IMR-90 (cell line): ENCODE data around the gene TUBGCP6. TPM values are rescaled to one million over a fixed set of nuclear protein-coding genes. Genes with fewer than 3 reads are reported as not detected.

Source experiments
- ATAC-seq: fragments of 200-7000 bp; cut with Tn5 transposase; 2 replicates; pipeline ENCODE4 v1.9.1; 2020; ENCODE audit warnings: low read depth, mild to moderate bottlenecking, moderate library complexity
- BruUV-seq: library from RNA; stranded (reverse); fragments of 400-500 nt; replicated peaks from 2 replicates; lab custom pipeline; 2021; lab: Mats Ljungman, UMichigan
- CTCF ChIA-PET: fragments of 300-600 bp; formaldehyde crosslinking; extraction: SDS; loops from one replicate; lab custom pipeline; 2021; ENCODE audit warnings: antibody characterized with exemption; lab: Yijun Ruan, JAX
- POLR2A ChIA-PET: fragments of 300-600 bp; sonication (Branson Sonifier 250); formaldehyde crosslinking; loops from one replicate; lab custom pipeline; 2022; ENCODE audit warnings: antibody characterized with exemption; ENCODE audit not compliant: unreplicated experiment; lab: Charles Lee
- DNase-seq: peaks from one replicate; pipeline ENCODE4 v3.0.0; 2013
- H2AFZ ChIP-seq: replicated peaks from 2 replicates; pipeline ENCODE3; 2013; ENCODE audit warnings: low read length, mild to moderate bottlenecking; ENCODE audit not compliant: poor library complexity
- H2AK5ac ChIP-seq: 2 replicates; pipeline ENCODE4 v1.6.1; 2013; ENCODE audit warnings: low read depth, low read length, inconsistent platforms
- H2AK9ac ChIP-seq: replicated peaks from 2 replicates; pipeline ENCODE3; 2013; ENCODE audit warnings: mild to moderate bottlenecking, low read depth, low read length, moderate library complexity; ENCODE audit not compliant: poor library complexity
- H2BK120ac ChIP-seq: 2 replicates; pipeline ENCODE4 v1.6.1; 2013; ENCODE audit warnings: low read depth, low read length, inconsistent platforms
- H2BK15ac ChIP-seq: 3 replicates; pipeline ENCODE4 v1.6.1; 2013; ENCODE audit warnings: low read depth, low read length, inconsistent platforms
- H2BK20ac ChIP-seq: 2 replicates; pipeline ENCODE4 v1.6.1; 2013; ENCODE audit warnings: low read depth, mild to moderate bottlenecking, inconsistent platforms, low read length, moderate library complexity
- H2BK5ac ChIP-seq: 2 replicates; pipeline ENCODE4 v1.6.1; 2013; ENCODE audit warnings: mild to moderate bottlenecking, low read depth, low read length, inconsistent platforms; ENCODE audit not compliant: poor library complexity, severe bottlenecking
- H3K14ac ChIP-seq: replicated peaks from 2 replicates; pipeline ENCODE4 v1.6.1; 2013; ENCODE audit warnings: low read depth, low read length, inconsistent platforms
- H3K18ac ChIP-seq: 2 replicates; pipeline ENCODE4 v1.6.1; 2013; ENCODE audit warnings: low read depth, low read length, control low read depth
- H3K23ac ChIP-seq: 2 replicates; pipeline ENCODE4 v1.6.1; 2013; ENCODE audit warnings: low read depth, low read length, inconsistent platforms
- H3K27ac ChIP-seq: 2 replicates; pipeline ENCODE4 v1.5.1; 2013; ENCODE audit warnings: mild to moderate bottlenecking, control low read depth, low read length; ENCODE audit not compliant: insufficient read depth
- H3K27me3 ChIP-seq: 2 replicates; pipeline ENCODE4 v1.6.1; 2013; ENCODE audit warnings: low read length; ENCODE audit not compliant: control insufficient read depth, insufficient read depth
- H3K36me3 ChIP-seq: 2 replicates; pipeline ENCODE4 v1.6.1; 2013; ENCODE audit warnings: low read length, mixed read lengths; ENCODE audit not compliant: control insufficient read depth, insufficient read depth
- H3K4ac ChIP-seq: 2 replicates; pipeline ENCODE4 v1.6.1; 2013; ENCODE audit warnings: low read depth, low read length, inconsistent platforms
- H3K4me1 ChIP-seq: 2 replicates; pipeline ENCODE4 v1.6.1; 2013; ENCODE audit warnings: low read length, mixed read lengths; ENCODE audit not compliant: control insufficient read depth, insufficient read depth
- H3K4me2 ChIP-seq: 2 replicates; pipeline ENCODE4 v1.6.1; 2013; ENCODE audit warnings: low read depth, mild to moderate bottlenecking, control low read depth, low read length, moderate library complexity
- H3K4me3 ChIP-seq: 2 replicates; pipeline ENCODE4 v1.5.1; 2013; ENCODE audit warnings: low read depth, mild to moderate bottlenecking, control low read depth, low read length, moderate library complexity; ENCODE audit not compliant: insufficient read depth
- H3K56ac ChIP-seq: 2 replicates; pipeline ENCODE4 v1.6.1; 2013; ENCODE audit warnings: low read length, inconsistent platforms; ENCODE audit not compliant: insufficient read depth; ENCODE audit errors: extremely low read depth
- H3K79me1 ChIP-seq, 2 experiments: 2 replicates each; pipeline ENCODE4 v1.6.1; 2013; ENCODE audit warnings: low read length in 2 of 2, inconsistent platforms in 1 of 2, low read depth in 1 of 2
- H3K9ac ChIP-seq: 2 replicates; pipeline ENCODE4 v1.6.1; 2013; ENCODE audit warnings: low read depth, low read length, control low read depth
- H3K9me1 ChIP-seq: 2 replicates; pipeline ENCODE4 v1.6.1; 2013; ENCODE audit warnings: low read length, inconsistent platforms; ENCODE audit not compliant: insufficient read depth
- H3K9me3 ChIP-seq: 2 replicates; pipeline ENCODE4 v1.6.1; 2013; ENCODE audit warnings: low read length; ENCODE audit not compliant: control insufficient read depth, insufficient read depth
- H4K20me1 ChIP-seq: 2 replicates; pipeline ENCODE4 v1.6.1; 2013; ENCODE audit warnings: low read length, inconsistent platforms; ENCODE audit not compliant: insufficient read depth
- H4K5ac ChIP-seq: 2 replicates; pipeline ENCODE4 v1.6.1; 2013; ENCODE audit warnings: mild to moderate bottlenecking, low read depth, low read length, control low read depth
- H4K8ac ChIP-seq, 2 experiments: 2 replicates each; pipeline ENCODE4 v1.6.1; 2013; ENCODE audit warnings: low read depth in 2 of 2, low read length in 2 of 2, control low read depth in 1 of 2, inconsistent platforms in 1 of 2
- H4K91ac ChIP-seq: 2 replicates; pipeline ENCODE4 v1.6.1; 2013; ENCODE audit warnings: low read depth, low read length, inconsistent platforms; ENCODE audit not compliant: insufficient read depth
- MAZ ChIP-seq: IDR thresholded peaks from 2 replicates; pipeline ENCODE4 v1.6.1; 2012; ENCODE audit warnings: low read depth, mild to moderate bottlenecking, low read length, improper control_type of control experiment, moderate library complexity, borderline replicate concordance
- MXI1 ChIP-seq: IDR thresholded peaks from 2 replicates; pipeline ENCODE4 v1.6.1; 2012; ENCODE audit warnings: low read depth, mild to moderate bottlenecking, low read length, moderate library complexity, borderline replicate concordance
- RAD21 ChIP-seq: IDR thresholded peaks from 2 replicates; pipeline ENCODE4 v1.6.1; 2012; ENCODE audit warnings: low read length, improper control_type of control experiment
- SMC3 ChIP-seq: fragments of 150-350 bp; IDR thresholded peaks from 2 replicates; pipeline ENCODE4 v1.6.1; 2016; ENCODE audit warnings: low read depth, mild to moderate bottlenecking, antibody characterized with exemption, low read length, moderate library complexity
- WGBS, 2 experiments: methylation state at CpG; one replicate each; pipeline versions ENCODE4 v1.1.5 to v1.1.7; 2013; ENCODE audit warnings: missing lambda C conversion rate in 2 of 2; ENCODE audit not compliant: insufficient read length in 1 of 2; ENCODE audit errors: extremely low coverage in 2 of 2; 5-methylcytosine and 5-hydroxymethylcytosine counted together
- dilution Hi-C: fragments of 300-500 bp; cut with HindIII; formaldehyde crosslinking; loops from one replicate; pipeline ENCODE4 v1.14.3; 2018; ENCODE audit warnings: low sequenced_read_pairs; ENCODE audit not compliant: unreplicated experiment
- in situ Hi-C: fragments of 300-500 bp; cut with MboI; formaldehyde crosslinking; loops from 3 replicates; pipeline ENCODE4 v1.14.3; 2019; ENCODE audit warnings: low sequenced_read_pairs, inconsistent platforms, mixed read lengths
- intact Hi-C: fragments of 100-400 bp; cut with micrococcal nuclease; formaldehyde crosslinking; loops from 2 replicates; pipeline ENCODE4 v1.10.0; 2022
- polyA plus RNA-seq, 3 experiments: library from polyadenylated mRNA; depleted of rRNA; stranded (reverse); fragments of >200 nt; gene quantifications; 2 replicates each; pipeline ENCODE4 v1.2.3, GENCODE V29; 2012; ENCODE audit warnings: low replicate concordance in 1 of 3
- total RNA-seq: library from RNA; depleted of rRNA; stranded (reverse); fragments of >200 nt; gene quantifications from 2 replicates; pipeline ENCODE4 v1.2.3, GENCODE V29; 2012
- TF ChIP-seq, protein P1 (sequence below): fragments of 150-350 bp; IDR thresholded peaks from 2 replicates; pipeline ENCODE4 v1.6.1; 2017; ENCODE audit warnings: mild to moderate bottlenecking, antibody characterized with exemption, low read length, low read depth

TUBGCP6 gene
- total and polyA plus RNA-seq, 2 of the 4 experiments (the other 2 are of a cell fraction): 10.8 to 28.6 TPM

DNA sequence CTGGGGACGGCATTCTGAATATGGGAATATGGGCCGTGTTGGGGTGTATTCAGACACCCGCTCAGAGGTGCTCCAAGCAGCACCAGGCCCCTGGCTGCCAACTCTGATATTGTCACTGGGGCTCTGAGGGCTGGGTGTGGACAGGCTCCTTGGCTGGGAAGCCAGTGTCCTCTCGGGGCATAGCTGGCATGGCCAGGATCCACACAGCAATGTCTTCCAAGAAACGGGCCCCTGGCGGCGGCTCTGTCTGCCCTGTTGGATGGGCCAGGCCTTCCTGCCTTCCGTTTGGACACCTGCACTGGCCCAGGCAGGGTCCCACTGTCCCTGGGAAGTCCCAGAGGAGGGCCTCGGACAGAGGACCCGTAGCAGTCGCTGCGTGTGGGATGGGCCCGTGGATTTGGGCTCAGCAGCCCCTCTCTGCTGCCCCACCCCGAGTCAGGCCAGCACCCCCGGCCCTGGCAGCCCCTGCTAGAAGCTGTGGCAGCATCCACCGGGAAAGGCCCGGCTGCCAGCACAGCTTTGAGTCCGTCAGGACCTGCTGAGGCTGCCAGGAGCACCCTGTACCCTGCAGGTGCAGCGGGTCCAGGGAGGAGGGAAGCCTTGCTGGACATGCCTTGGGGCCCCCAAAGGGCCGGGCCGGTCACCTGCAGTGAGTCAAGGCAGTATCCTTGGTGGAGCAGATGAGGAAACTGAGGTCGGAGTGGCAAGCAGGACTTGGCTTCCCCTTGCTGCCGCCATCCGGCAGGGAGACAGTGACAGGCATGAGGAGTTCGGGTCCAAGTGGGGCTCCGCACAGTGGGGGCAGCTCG, 70.2 kb downstream of the TUBGCP6 start:
- Histone ChIP-seq H3K14ac (no peak overlapping the region), H4K5ac (no peak overlapping the region), H2BK120ac (no peak overlapping the region), H4K20me1 (no peaks in the 10 kb centered on the region), H4K8ac (no peak overlapping the region), H3K56ac (no peak overlapping the region), H3K18ac (no peak overlapping the region), H3K4me3 (no peak overlapping the region), H3K36me3 (peaks cover 2% of the 10 kb centered on the region; the same call in 1 of the 2 replicates), H3K27ac (no peak overlapping the region), H3K4ac (no peak overlapping the region), H3K4me1 (no peaks in the 10 kb centered on the region), H3K27me3 (peaks cover 18% of the 10 kb centered on the region), H3K79me1 (no peaks in the 10 kb centered on the region), H2BK15ac (no peak overlapping the region), H3K23ac (no peak overlapping the region), H2BK5ac (no peak overlapping the region), H4K91ac (no peak overlapping the region), H3K9me3 (no peaks in the 10 kb centered on the region), H2BK20ac (no peak overlapping the region), H2AK5ac (no peak overlapping the region), H3K9ac (no peak overlapping the region), H2AFZ (no peak overlapping the region), H2AK9ac (no peak overlapping the region), H3K9me1 (no peaks in the 10 kb centered on the region), H3K4me2 (no peak overlapping the region)
- ChIA-PET POLR2A (no interaction called here), CTCF (no interaction called here)
- 87% methylated on average over 18 of the region's 27 CpGs; no CpG with 5 or more reads in 1 of the 2 experiments for WGBS, 2 experiments
- TF ChIP-seq MXI1: no peak
- TF ChIP-seq, protein P1, sequence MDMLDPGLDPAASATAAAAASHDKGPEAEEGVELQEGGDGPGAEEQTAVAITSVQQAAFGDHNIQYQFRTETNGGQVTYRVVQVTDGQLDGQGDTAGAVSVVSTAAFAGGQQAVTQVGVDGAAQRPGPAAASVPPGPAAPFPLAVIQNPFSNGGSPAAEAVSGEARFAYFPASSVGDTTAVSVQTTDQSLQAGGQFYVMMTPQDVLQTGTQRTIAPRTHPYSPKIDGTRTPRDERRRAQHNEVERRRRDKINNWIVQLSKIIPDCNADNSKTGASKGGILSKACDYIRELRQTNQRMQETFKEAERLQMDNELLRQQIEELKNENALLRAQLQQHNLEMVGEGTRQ: no peak
- TF ChIP-seq SMC3: no peak
- no peak for TF ChIP-seq MAZ
- TF ChIP-seq RAD21: no peak
- in situ Hi-C loops (no loop called here), dilution Hi-C loops (no loop called here), intact Hi-C loops (no loop called here)
- DNase-seq: no peak
- ATAC-seq: no peak
- no TSS peak for BruUV-seq
